SH-SY5Y (cell line): ENCODE measurements around the gene WDR64.

Experiments
- GATA2 ChIP-seq: IDR thresholded peaks from 2 replicates; pipeline ENCODE4 v1.6.1; 2011; ENCODE audit warnings: mild to moderate bottlenecking, low read depth, low read length
- GATA3 ChIP-seq: IDR thresholded peaks from 2 replicates; pipeline ENCODE4 v1.6.1; 2011; ENCODE audit warnings: low read depth, mild to moderate bottlenecking, low read length, moderate library complexity

The WDR64 gene

GRCh38 chr1:241749041-241749944, 97.2 kb downstream of the WDR64 start:
- TF ChIP-seq GATA2 (no peak), GATA3 (no peak)

GRCh38 chr1:241749945-241750695, 98.0 kb downstream of the WDR64 start:
- no peak for TF ChIP-seq GATA3
- no peak for TF ChIP-seq GATA2

- TF ChIP-seq GATA2 (no peak), GATA3 (no peak)
Measured at GRCh38 chr1:241751524-241751923, 99.4 kb downstream of the WDR64 start.

GRCh38 chr1:241762713-241763339, 110.7 kb downstream of the WDR64 start:
- no peak for TF ChIP-seq GATA2
- TF ChIP-seq GATA3: no peak

GRCh38 chr1:241765390-241765789, 113.3 kb downstream of the WDR64 start:
- TF ChIP-seq GATA3 (no peak), GATA2 (no peak)

GRCh38 chr1:241767737-241768136, 115.7 kb downstream of the WDR64 start:
- no peak for TF ChIP-seq GATA3
- no peak for TF ChIP-seq GATA2

GRCh38 chr1:241770115-241770514, 118.0 kb downstream of the WDR64 start:
- TF ChIP-seq GATA2 (no peak), GATA3 (no peak)

GRCh38 chr1:241771117-241771516, 119.0 kb downstream of the WDR64 start:
- no peak for TF ChIP-seq GATA3
- no peak for TF ChIP-seq GATA2

- no peak for TF ChIP-seq GATA2
Measured at GRCh38 chr1:241772932-241773500, 120.9 kb downstream of the WDR64 start.

- TF ChIP-seq GATA3: no peak
- no peak for TF ChIP-seq GATA2
Measured at GRCh38 chr1:241773991-241774390, 121.9 kb downstream of the WDR64 start.

- TF ChIP-seq GATA3 (no peak), GATA2 (no peak)
Measured at GRCh38 chr1:241775021-241775420, 122.9 kb downstream of the WDR64 start.

- no peak for TF ChIP-seq GATA3
- no peak for TF ChIP-seq GATA2
Measured at GRCh38 chr1:241776911-241777310, 124.8 kb downstream of the WDR64 start.

- no peak for TF ChIP-seq GATA3
Measured at GRCh38 chr1:241778117-241778516, 126.0 kb downstream of the WDR64 start.

GRCh38 chr1:241779897-241780296, 127.8 kb downstream of the WDR64 start:
- TF ChIP-seq GATA2 (no peak), GATA3 (no peak)
